GM19397 (cell line): Measurements from ENCODE around the gene SLC9C1.

Source experiments
- ATAC-seq: cut with Tn5 transposase; IDR thresholded peaks from one replicate; pipeline ENCODE4 v1.9.1; 2021; ENCODE audit warnings: mild to moderate bottlenecking, moderate library complexity; ENCODE audit not compliant: unreplicated experiment

Gene SLC9C1

GRCh38 chr3:112293368-112294321, at the start of gene SLC9C1:
Gene SLC9C1, minus strand, starts transcription at chr3:112294216. Its CDS starts 7,425 bp downstream, at chr3:112286791.
- no peak for ATAC-seq

- ATAC-seq, result no peak
Observed at GRCh38 chr3:112341386-112341785, 47.4 kb upstream of the SLC9C1 start.

GRCh38 chr3:112339609-112340008, 45.6 kb upstream of the SLC9C1 start:
- no peak for ATAC-seq

- ATAC-seq, result no peak
Observed at GRCh38 chr3:112339134-112339533, 45.1 kb upstream of the SLC9C1 start.

GRCh38 chr3:112338727-112339056, 44.7 kb upstream of the SLC9C1 start:
- ATAC-seq, result no peak

- ATAC-seq, result no peak
Observed at GRCh38 chr3:112338021-112338726, 44.2 kb upstream of the SLC9C1 start.

GRCh38 chr3:112335434-112335781, 41.4 kb upstream of the SLC9C1 start:
- ATAC-seq, result no peak

GRCh38 chr3:112334691-112335433, 40.8 kb upstream of the SLC9C1 start:
- no peak for ATAC-seq

- ATAC-seq, result peak; percentile 41
Observed at GRCh38 chr3:112333381-112334317, 39.6 kb upstream of the SLC9C1 start.

- peak; percentile 82 for ATAC-seq
Observed at GRCh38 chr3:112333002-112333380, 39.0 kb upstream of the SLC9C1 start, which contains the start of gene CD200. Gene CD200, plus strand, starts transcription at chr3:112333156. Its CDS starts 57 bp downstream, at chr3:112333213.

GRCh38 chr3:112331851-112332250, 37.8 kb upstream of the SLC9C1 start:
- ATAC-seq, result no peak

- no peak for ATAC-seq
Observed at GRCh38 chr3:112327371-112327951, 33.4 kb upstream of the SLC9C1 start.

GRCh38 chr3:112321867-112322652, 28.0 kb upstream of the SLC9C1 start:
- no peak for ATAC-seq

- no peak for ATAC-seq
Observed at GRCh38 chr3:112320691-112321090, 26.7 kb upstream of the SLC9C1 start.

GRCh38 chr3:112319516-112320276, 25.7 kb upstream of the SLC9C1 start:
- ATAC-seq, result no peak

GRCh38 chr3:112315791-112316190, 21.8 kb upstream of the SLC9C1 start:
- ATAC-seq, result no peak

GRCh38 chr3:112314649-112315048, 20.6 kb upstream of the SLC9C1 start:
- ATAC-seq, result no peak

- no peak for ATAC-seq
Observed at GRCh38 chr3:112308151-112308911, 14.3 kb upstream of the SLC9C1 start.
